Osteocyte (in vitro differentiated cells): ENCODE results near the gene ADAM8. TPM values are rescaled to one million over a fixed set of nuclear protein-coding genes. Genes with fewer than 3 reads are reported as not detected.
A peak's percentile ranks its signal among the peaks of the same experiment; 100 is the strongest.

Source experiments
- DNase-seq: peaks from one replicate; pipeline ENCODE4 v3.0.0; 2021; ENCODE audit warnings: mixed read lengths; ENCODE audit not compliant: unreplicated experiment; ENCODE audit errors: extremely low spot score
- H3K27ac Mint-ChIP-seq: one replicate; pipeline ENCODE4 v1.8.0; 2021; ENCODE audit warnings: mild to moderate bottlenecking, mixed read lengths; ENCODE audit not compliant: unreplicated experiment
- H3K27me3 Mint-ChIP-seq: one replicate; pipeline ENCODE4 v1.8.0; 2021; ENCODE audit warnings: mixed read lengths; ENCODE audit not compliant: unreplicated experiment
- H3K36me3 Mint-ChIP-seq: one replicate; pipeline ENCODE4 v1.8.0; 2021; ENCODE audit warnings: mixed read lengths; ENCODE audit not compliant: unreplicated experiment
- H3K4me1 Mint-ChIP-seq: one replicate; pipeline ENCODE4 v1.8.0; 2021; ENCODE audit warnings: mixed read lengths; ENCODE audit not compliant: unreplicated experiment
- H3K4me3 Mint-ChIP-seq: one replicate; pipeline ENCODE4 v1.8.0; 2021; ENCODE audit warnings: mild to moderate bottlenecking, moderate library complexity, mixed read lengths; ENCODE audit not compliant: unreplicated experiment
- H3K9me3 Mint-ChIP-seq: one replicate; pipeline ENCODE4 v1.8.0; 2021; ENCODE audit warnings: mixed read lengths; ENCODE audit not compliant: unreplicated experiment
- CTCF ChIP-seq: fragments of 200-600 bp; sonication (generic); IDR thresholded peaks from 2 replicates; pipeline ENCODE4 v1.5.0; 2021; ENCODE audit warnings: antibody characterized with exemption, mild to moderate bottlenecking, moderate library complexity
- total RNA-seq: library from RNA; stranded (reverse); gene quantifications from 2 replicates; pipeline ENCODE4 v1.2.1, GENCODE V29; 2021

The ADAM8 gene
- total RNA-seq, 1 donor from 2014 or later, result 2.9 TPM

- Mint-ChIP-seq H3K9me3 (no peaks in the 10 kb centered on the region), H3K36me3 (peaks cover 12% of the 10 kb centered on the region), H3K27ac (no peak overlapping the region), H3K27me3 (no peaks in the 10 kb centered on the region), H3K4me1 (peaks cover 16% of the 10 kb centered on the region), H3K4me3 (peak overlapping the region; percentile 22)
- no peak for DNase-seq
- TF ChIP-seq CTCF, result no peak
Measured at GRCh38 chr10:133310399-133310755, 33.7 kb upstream of the ADAM8 start.

DNA sequence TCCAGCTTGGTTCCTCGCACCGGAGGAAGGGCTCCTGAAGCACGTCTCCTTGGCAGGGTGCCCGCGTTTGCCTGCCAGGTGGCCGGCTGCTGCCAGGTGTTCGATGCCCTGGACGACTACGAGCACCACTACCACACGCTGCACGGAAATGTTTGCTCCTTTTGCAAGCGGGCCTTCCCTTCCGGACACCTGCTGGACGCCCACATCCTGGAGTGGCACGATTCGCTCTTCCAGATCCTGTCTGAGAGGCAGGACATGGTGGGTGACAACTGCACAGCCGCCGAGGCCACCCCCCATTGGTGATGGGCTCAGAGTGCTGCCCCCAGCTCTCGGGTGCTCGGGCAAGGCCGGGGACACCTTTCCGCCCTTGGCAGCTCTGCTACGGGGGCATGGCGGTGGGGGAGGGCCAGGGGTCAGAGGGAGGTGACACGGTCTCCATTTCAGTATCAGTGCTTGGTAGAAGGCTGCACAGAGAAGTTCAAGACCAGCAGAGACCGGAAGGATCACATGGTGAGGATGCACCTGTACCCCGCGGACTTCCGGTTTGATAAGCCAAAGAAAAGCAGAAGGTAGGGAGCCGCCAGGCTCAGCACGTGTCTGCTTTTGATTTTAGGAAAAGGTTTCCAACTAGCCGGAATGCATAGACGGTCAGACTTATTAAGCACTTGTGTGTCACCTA is 33.2 kb upstream of the ADAM8 start:
- peaks cover 13% of the 10 kb centered on the region for H3K36me3 Mint-ChIP-seq
- H3K27me3 Mint-ChIP-seq, result no peaks in the 10 kb centered on the region
- peak overlapping the region; percentile 42 for H3K4me3 Mint-ChIP-seq
- DNase-seq, result no peak
- H3K9me3 Mint-ChIP-seq, result no peaks in the 10 kb centered on the region
- H3K27ac Mint-ChIP-seq, result no peak overlapping the region
- peaks cover 17% of the 10 kb centered on the region for H3K4me1 Mint-ChIP-seq
- no peak for TF ChIP-seq CTCF

GRCh38 chr10:133309100-133309719 is 32.5 kb upstream of the ADAM8 start:
- DNase-seq, result peak; percentile 97
- Mint-ChIP-seq H3K9me3 (no peaks in the 10 kb centered on the region), H3K4me1 (peaks cover 17% of the 10 kb centered on the region), H3K27ac (no peak overlapping the region), H3K4me3 (peak overlapping the region; percentile 68), H3K36me3 (peaks cover 13% of the 10 kb centered on the region), H3K27me3 (no peaks in the 10 kb centered on the region)
- TF ChIP-seq CTCF, result no peak

DNA sequence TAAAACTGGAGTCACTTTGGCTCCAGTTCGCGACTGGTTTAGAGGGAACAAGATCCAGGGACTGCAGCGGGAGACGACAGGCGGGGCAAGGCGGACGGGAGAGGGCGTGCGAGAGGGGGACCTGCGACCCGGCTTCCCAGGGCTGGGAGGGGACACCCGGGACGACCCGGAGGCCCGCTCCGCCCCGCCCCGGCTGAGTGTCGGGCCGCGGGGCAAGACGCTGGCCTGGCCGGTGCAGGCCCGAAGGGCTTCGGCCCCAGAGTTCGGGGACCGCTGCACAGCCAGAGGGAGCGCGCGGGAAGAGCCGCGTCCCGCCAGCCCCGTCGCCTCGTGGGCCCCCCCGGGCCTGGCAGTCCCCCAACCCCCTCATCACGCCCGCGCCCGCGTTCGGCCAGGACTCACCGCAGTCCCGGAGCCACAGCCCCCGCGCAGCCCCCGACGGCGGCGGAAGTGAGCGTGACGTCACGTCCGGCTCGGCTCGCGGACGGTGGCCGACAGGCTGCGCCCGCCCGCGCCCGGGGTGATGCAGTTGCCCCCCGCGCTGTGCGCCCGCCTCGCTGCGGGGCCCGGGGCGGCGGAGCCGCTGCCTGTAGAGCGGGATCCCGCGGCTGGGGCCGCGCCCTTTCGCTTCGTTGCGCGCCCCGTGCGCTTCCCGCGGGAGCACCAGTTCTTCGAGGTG is 31.9 kb upstream of the ADAM8 start, which contains the start of the genes TUBGCP2 and ZNF511:
Gene TUBGCP2 (minus strand): TSS at position 452 of the 679 bp plus-strand sequence. CDS start 5,931 bp downstream, outside the sequence.
Gene ZNF511 (plus strand): TSS at position 494 of the 679 bp plus-strand sequence. CDS start 30 bp downstream, at position 524.
- H3K36me3 Mint-ChIP-seq, result peaks cover 13% of the 10 kb centered on the region
- peak within 1 kb of the TSS; percentile 90 for H3K4me3 Mint-ChIP-seq
- no peaks in the 10 kb centered on the region for H3K9me3 Mint-ChIP-seq
- H3K27ac Mint-ChIP-seq, result peak within 1 kb of the TSS; percentile 97
- peak; percentile 95 for DNase-seq
- peaks cover 17% of the 10 kb centered on the region for H3K4me1 Mint-ChIP-seq
- H3K27me3 Mint-ChIP-seq, result no peaks in the 10 kb centered on the region
- TF ChIP-seq CTCF, result no peak
